MG63 (cell line): ENCODE data around the gene PAQR6. TPM values are rescaled to one million over a fixed set of nuclear protein-coding genes. Genes with fewer than 3 reads are reported as not detected.

ENCODE experiments used
- DNase-seq: peaks from one replicate; pipeline ENCODE4 v3.0.0-alpha.2; 2020
- H3K27me3 ChIP-seq: fragments of 250-450 bp; sonication (Bioruptor Pico); 2 replicates; pipeline ENCODE4 v1.5.1; 2020; ENCODE audit warnings: mild to moderate bottlenecking, moderate library complexity
- H3K36me3 ChIP-seq: fragments of 250-450 bp; sonication (Bioruptor Pico); 2 replicates; pipeline ENCODE4 v1.5.1; 2020; ENCODE audit warnings: mild to moderate bottlenecking, moderate library complexity
- H3K4me3 ChIP-seq: fragments of 250-450 bp; sonication (Bioruptor Pico); 2 replicates; pipeline ENCODE4 v1.5.1; 2020; ENCODE audit warnings: mild to moderate bottlenecking, moderate library complexity
- H3K9me3 ChIP-seq: fragments of 250-450 bp; sonication (Bioruptor Pico); 2 replicates; pipeline ENCODE4 v1.5.1; 2020; ENCODE audit warnings: mild to moderate bottlenecking, moderate library complexity
- total RNA-seq: library from RNA; depleted of rRNA; stranded (reverse); fragments of >200 nt; shearing (Covaris generic); gene quantifications from 2 replicates; pipeline ENCODE4 v1.2.3, GENCODE V29; 2014; ENCODE audit warnings: low replicate concordance

Gene PAQR6
- total RNA-seq, 1 experiment from 2014 or later = 0.59 TPM

GRCh38 chr1:156245451-156246232, 2.2 kb downstream of the PAQR6 start:
- Histone ChIP-seq H3K36me3 (peaks cover 23% of the 10 kb centered on the region), H3K4me3 (no peak overlapping the region), H3K9me3 (no peaks in the 10 kb centered on the region), H3K27me3 (no peaks in the 10 kb centered on the region)
- DNase-seq = no peak

GRCh38 chr1:156244712-156245111, 3.1 kb downstream of the PAQR6 start:
- Histone ChIP-seq H3K4me3 (no peak overlapping the region), H3K27me3 (no peaks in the 10 kb centered on the region), H3K36me3 (peaks cover 22% of the 10 kb centered on the region), H3K9me3 (no peaks in the 10 kb centered on the region)
- DNase-seq = no peak

GRCh38 chr1:156244126-156244525, 3.7 kb downstream of the PAQR6 start:
- Histone ChIP-seq H3K4me3 (no peak overlapping the region), H3K27me3 (no peaks in the 10 kb centered on the region), H3K9me3 (no peaks in the 10 kb centered on the region), H3K36me3 (peaks cover 19% of the 10 kb centered on the region)
- no peak for DNase-seq

DNA sequence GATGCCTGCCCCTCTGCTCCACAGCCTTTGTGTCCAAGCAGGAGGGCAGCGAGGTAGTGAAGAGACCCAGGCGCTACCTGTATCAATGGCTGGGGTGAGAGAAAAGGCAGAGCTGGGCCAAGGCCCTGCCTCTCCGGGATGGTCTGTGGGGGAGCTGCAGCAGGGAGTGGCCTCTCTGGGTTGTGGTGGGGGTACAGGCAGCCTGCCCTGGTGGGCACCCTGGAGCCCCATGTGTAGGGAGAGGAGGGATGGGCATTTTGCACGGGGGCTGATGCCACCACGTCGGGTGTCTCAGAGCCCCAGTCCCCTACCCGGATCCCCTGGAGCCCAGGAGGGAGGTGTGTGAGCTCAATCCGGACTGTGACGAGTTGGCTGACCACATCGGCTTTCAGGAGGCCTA, 5.1 kb downstream of the PAQR6 start:
- peaks cover 29% of the 10 kb centered on the region for H3K36me3 ChIP-seq
- no peak for DNase-seq
- H3K4me3 ChIP-seq = no peak overlapping the region

GRCh38 chr1:156241926-156242325, 5.9 kb downstream of the PAQR6 start, which contains the start of gene BGLAP:
Gene BGLAP, plus strand, starts transcription at chr1:156242184. Its CDS starts 48 bp downstream, at chr1:156242232.
- peaks cover 32% of the 10 kb centered on the region for H3K36me3 ChIP-seq
- no peaks in the 10 kb centered on the region for H3K9me3 ChIP-seq
- DNase-seq = no peak
- no peak within 1 kb of the TSS for H3K4me3 ChIP-seq
- H3K27me3 ChIP-seq = no peaks in the 10 kb centered on the region

More for the DNA sequence above, 5.1 kb downstream of the PAQR6 start:
- Histone ChIP-seq H3K27me3 (no peaks in the 10 kb centered on the region), H3K9me3 (no peaks in the 10 kb centered on the region)

GRCh38 chr1:156241311-156241811, 6.5 kb downstream of the PAQR6 start:
- Histone ChIP-seq H3K9me3 (no peaks in the 10 kb centered on the region), H3K36me3 (peaks cover 38% of the 10 kb centered on the region), H3K4me3 (no peak overlapping the region), H3K27me3 (no peaks in the 10 kb centered on the region)
- peak; percentile 98 for DNase-seq

GRCh38 chr1:156238248-156238647, 9.6 kb downstream of the PAQR6 start:
- DNase-seq = no peak
- no peaks in the 10 kb centered on the region for H3K9me3 ChIP-seq
- H3K27me3 ChIP-seq = no peaks in the 10 kb centered on the region
- no peak overlapping the region for H3K4me3 ChIP-seq
- H3K36me3 ChIP-seq = peaks cover 55% of the 10 kb centered on the region

DNA sequence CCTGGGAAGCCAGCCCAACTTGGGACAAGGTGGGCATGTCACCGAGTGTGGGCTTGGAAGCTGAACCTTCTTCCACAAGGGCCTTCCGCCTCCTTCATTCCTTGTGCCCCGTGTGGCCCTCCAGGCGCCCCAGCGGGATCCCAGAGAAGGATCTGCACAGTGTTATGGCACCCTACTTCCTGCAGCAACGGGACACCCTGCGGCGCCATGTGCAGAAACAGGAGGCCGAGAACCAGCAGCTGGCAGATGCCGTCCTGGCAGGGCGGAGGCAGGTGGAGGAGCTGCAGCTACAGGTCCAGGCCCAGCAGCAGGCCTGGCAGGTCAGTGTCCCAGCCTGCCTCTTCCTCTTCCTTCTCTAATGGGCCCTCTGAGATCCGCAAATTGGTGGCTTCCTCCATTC, 11.7 kb downstream of the PAQR6 start:
- Histone ChIP-seq H3K9me3 (no peaks in the 10 kb centered on the region), H3K4me3 (no peak overlapping the region), H3K27me3 (no peaks in the 10 kb centered on the region), H3K36me3 (peaks cover 54% of the 10 kb centered on the region)
- DNase-seq = no peak

GRCh38 chr1:156233426-156234127, 14.3 kb downstream of the PAQR6 start:
- H3K36me3 ChIP-seq = peaks cover 51% of the 10 kb centered on the region
- no peaks in the 10 kb centered on the region for H3K9me3 ChIP-seq
- no peaks in the 10 kb centered on the region for H3K27me3 ChIP-seq
- peak; percentile 52 for DNase-seq
- H3K4me3 ChIP-seq = no peak overlapping the region

DNA sequence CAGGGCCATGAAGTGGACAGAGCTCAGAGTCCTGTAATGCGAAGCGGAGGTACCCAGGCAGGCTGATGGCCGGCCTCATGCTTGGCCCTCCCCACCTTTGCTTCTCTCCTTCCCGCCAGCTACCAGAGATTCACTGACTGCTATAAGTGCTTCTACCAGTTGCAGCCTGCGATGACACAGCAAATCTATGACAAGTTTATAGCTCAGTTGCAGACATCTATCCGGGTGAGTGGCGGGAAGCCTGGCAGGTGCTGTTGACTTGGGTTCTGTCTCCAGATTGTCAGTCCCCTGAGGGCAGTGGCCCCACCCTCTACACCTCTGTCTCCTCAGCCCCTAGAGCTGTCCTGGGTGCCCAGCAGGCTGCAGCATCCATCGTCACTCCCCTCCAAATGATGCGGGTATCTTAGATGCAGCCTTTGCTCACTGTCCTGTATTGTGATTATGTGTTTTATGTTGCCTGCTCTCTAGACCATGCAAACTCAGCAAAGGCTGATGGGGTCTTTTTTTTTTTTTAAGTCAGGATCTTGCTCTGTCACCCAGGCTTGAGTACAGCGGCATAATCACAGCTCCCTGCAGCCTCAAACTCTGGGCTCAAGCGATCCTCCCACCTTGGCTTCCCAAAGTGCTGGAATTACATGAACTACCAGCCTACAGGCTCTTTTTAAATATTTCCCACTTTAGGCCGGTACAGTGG, 15.5 kb downstream of the PAQR6 start:
- Histone ChIP-seq H3K4me3 (no peak overlapping the region), H3K9me3 (no peaks in the 10 kb centered on the region), H3K27me3 (no peaks in the 10 kb centered on the region), H3K36me3 (peaks cover 43% of the 10 kb centered on the region)
- DNase-seq = no peak

DNA sequence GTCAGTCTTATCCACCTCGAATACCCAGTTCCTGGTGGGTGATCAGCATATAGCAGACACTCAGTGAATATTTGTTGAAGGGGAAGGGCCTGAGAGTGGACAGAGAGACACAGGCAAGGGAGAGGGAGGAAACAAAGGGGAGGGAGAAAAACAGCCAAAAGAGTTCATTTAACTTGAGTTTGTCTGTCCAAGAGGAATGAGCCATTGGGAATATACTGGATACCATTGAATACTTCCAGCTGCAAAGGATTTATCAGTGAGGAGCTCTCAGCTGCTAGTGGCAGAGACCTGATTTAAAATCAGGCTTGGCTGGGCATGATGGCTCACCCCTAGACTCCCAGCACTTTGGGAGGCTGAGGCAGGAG, 17.4 kb downstream of the PAQR6 start:
- H3K4me3 ChIP-seq = no peak overlapping the region
- no peak for DNase-seq
- H3K27me3 ChIP-seq = no peaks in the 10 kb centered on the region
- H3K36me3 ChIP-seq = peaks cover 48% of the 10 kb centered on the region
- no peaks in the 10 kb centered on the region for H3K9me3 ChIP-seq

DNA sequence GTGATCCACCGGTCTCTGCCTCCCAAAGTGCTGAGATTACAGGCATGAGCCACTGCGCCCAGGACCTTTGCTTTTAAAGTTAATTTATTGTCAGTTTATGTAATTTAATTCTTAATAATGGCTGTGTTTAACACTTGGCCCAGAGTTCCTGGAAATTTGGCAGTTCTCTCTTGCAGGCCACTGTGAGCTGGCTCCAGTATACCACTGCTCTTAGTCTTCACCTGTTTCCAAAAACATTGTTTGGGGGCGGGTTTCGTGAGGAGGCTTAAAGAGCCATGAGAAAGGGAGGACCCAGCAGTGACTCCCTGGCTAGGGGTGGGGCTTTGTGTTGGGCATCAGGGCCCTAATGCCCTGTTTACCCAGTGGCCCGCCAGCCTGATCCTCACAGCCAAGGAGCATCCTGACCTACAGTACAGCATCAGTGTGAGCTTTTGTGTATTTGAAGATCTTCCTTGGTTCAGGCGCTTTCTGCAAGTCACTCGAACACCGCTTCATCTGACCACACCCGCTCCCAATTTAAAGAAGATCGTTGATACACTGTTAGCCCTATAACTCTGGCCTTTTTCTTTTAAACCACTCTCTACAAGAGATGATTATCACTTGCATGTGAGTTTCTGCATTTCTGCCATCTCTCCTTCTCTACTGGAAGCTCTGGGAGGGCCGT, 17.9 kb downstream of the PAQR6 start:
- Histone ChIP-seq H3K4me3 (no peak overlapping the region), H3K27me3 (no peaks in the 10 kb centered on the region), H3K36me3 (peaks cover 48% of the 10 kb centered on the region), H3K9me3 (no peaks in the 10 kb centered on the region)
- DNase-seq = no peak

DNA sequence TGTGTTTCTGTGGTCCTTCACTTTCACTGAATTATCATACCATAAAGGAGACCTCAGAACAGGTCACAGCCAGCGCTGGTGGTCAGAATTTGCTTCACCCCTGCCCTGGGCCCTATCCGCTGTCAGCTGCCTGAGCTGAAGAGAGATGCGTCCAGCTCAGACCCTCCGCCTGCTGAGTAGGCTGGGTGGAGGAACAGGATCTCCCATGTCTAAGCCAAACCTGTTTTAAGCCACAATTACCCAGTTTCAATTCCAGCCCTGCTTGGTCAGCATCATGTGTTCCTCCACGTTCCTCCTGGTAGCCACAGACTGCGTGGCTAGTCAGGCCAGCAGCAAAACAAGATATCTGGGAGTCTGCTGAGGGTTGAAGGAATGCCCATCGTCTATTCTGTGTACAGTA, 19.4 kb downstream of the PAQR6 start:
- DNase-seq = no peak
- Histone ChIP-seq H3K4me3 (no peak overlapping the region), H3K9me3 (no peaks in the 10 kb centered on the region), H3K27me3 (no peaks in the 10 kb centered on the region), H3K36me3 (peaks cover 42% of the 10 kb centered on the region)

- Histone ChIP-seq H3K9me3 (no peaks in the 10 kb centered on the region), H3K36me3 (peaks cover 53% of the 10 kb centered on the region), H3K4me3 (no peak overlapping the region), H3K27me3 (no peaks in the 10 kb centered on the region)
- no peak for DNase-seq
Observed at GRCh38 chr1:156226782-156227181, 21.1 kb downstream of the PAQR6 start.

DNA sequence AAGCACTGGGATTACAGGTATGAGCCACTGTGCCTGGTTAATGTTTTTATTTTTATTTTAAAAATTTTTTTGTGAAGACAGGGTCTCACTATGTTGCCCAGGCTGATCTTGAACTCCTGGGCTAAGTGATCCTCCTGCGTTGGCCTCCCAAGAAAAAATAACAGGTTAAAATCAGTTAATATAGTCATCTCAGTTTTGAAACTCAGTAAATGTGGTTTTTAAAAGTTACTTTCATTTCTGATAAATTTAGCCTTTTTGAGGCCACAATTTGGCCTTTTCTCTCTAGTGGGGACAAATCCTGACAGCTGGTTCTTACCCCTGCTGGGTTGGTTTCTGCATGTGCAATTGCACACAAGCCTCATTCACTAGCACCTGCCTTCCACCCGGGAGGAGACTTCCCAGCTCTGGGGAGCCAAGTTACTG, 21.7 kb downstream of the PAQR6 start:
- Histone ChIP-seq H3K27me3 (no peaks in the 10 kb centered on the region), H3K4me3 (no peak overlapping the region), H3K36me3 (peaks cover 60% of the 10 kb centered on the region), H3K9me3 (no peaks in the 10 kb centered on the region)
- DNase-seq = no peak

GRCh38 chr1:156225677-156226014, 22.2 kb downstream of the PAQR6 start:
- Histone ChIP-seq H3K36me3 (peaks cover 62% of the 10 kb centered on the region), H3K9me3 (no peaks in the 10 kb centered on the region), H3K27me3 (no peaks in the 10 kb centered on the region), H3K4me3 (no peak overlapping the region)
- DNase-seq = no peak
